Lower lobe of right lung (tissue), 2 donors: ENCODE measurements around the gene FCRL3. TPM values are rescaled to one million over a fixed set of nuclear protein-coding genes. Genes with fewer than 3 reads are reported as not detected.

Experiments
- ATAC-seq, 2 donors: fragments of 200-7000 bp; cut with Tn5 transposase; one replicate each; pipeline ENCODE4 v1.9.1; 2020 to 2022; ENCODE audit warnings: mild to moderate bottlenecking in 2 of 2, moderate library complexity in 2 of 2
- DNase-seq: peaks from one replicate; pipeline ENCODE4 v3.0.0-alpha.2; 2020
- H3K27ac ChIP-seq: fragments of 200-600 bp; one replicate; pipeline ENCODE4 v1.8.0; 2022
- H3K27me3 ChIP-seq: fragments of 200-600 bp; one replicate; pipeline ENCODE4 v1.8.0; 2022; ENCODE audit warnings: low read depth
- H3K36me3 ChIP-seq: fragments of 200-600 bp; one replicate; pipeline ENCODE4 v1.8.0; 2022; ENCODE audit warnings: mild to moderate bottlenecking
- H3K4me1 ChIP-seq: fragments of 200-600 bp; one replicate; pipeline ENCODE4 v1.8.0; 2022
- H3K4me3 ChIP-seq: fragments of 200-600 bp; one replicate; pipeline ENCODE4 v1.8.0; 2022; ENCODE audit warnings: mild to moderate bottlenecking
- H3K9me3 ChIP-seq: fragments of 200-600 bp; one replicate; pipeline ENCODE4 v1.8.0; 2022
- CTCF ChIP-seq: fragments of 200-600 bp; IDR thresholded peaks from one replicate; pipeline ENCODE4 v1.8.0; 2022; ENCODE audit warnings: antibody characterized with exemption, mild to moderate bottlenecking
- intact Hi-C: fragments of 100-400 bp; cut with DNase I; formaldehyde crosslinking; loops from one replicate; pipeline ENCODE4 v1.11.0; 2022
- total RNA-seq: library from RNA; stranded (reverse); fragmentation: NEBNext Ultra II Directional; extraction: Animal tissue kit (Norgen Biotek cat#: 25700); gene quantifications from one replicate; pipeline ENCODE4 v1.2.1, GENCODE V29; 2021
- donor health status: DM: no; HTN: yes; CAD: no; lungs with severe emphysema.

The FCRL3 gene
- total RNA-seq, 1 donor from 2014 or later: 1.2 TPM

GRCh38 chr1:157697781-157698569 is 2.6 kb downstream of the FCRL3 start:
- no peak for DNase-seq
- ATAC-seq: no peak
- intact Hi-C loops: no loop called here

GRCh38 chr1:157696966-157697628 is 3.5 kb downstream of the FCRL3 start:
- Histone ChIP-seq H3K27me3 (no peaks in the 10 kb centered on the region), H3K27ac (no peak overlapping the region), H3K9me3 (no peaks in the 10 kb centered on the region), H3K36me3 (no peaks in the 10 kb centered on the region), H3K4me1 (no peaks in the 10 kb centered on the region), H3K4me3 (no peak overlapping the region)
- no peak for TF ChIP-seq CTCF
- intact Hi-C loops: no loop called here
- ATAC-seq: no peak
- no peak for DNase-seq

More at GRCh38 chr1:157697781-157698569, 2.6 kb downstream of the FCRL3 start:
- no peak overlapping the region for H3K4me3 ChIP-seq
- no peak overlapping the region for H3K27ac ChIP-seq
- no peaks in the 10 kb centered on the region for H3K9me3 ChIP-seq
- H3K27me3 ChIP-seq: no peaks in the 10 kb centered on the region
- no peaks in the 10 kb centered on the region for H3K36me3 ChIP-seq
- no peak for TF ChIP-seq CTCF
- no peaks in the 10 kb centered on the region for H3K4me1 ChIP-seq

- TF ChIP-seq CTCF: no peak
- Histone ChIP-seq H3K4me3 (no peak overlapping the region), H3K36me3 (no peaks in the 10 kb centered on the region), H3K27ac (no peak overlapping the region), H3K27me3 (no peaks in the 10 kb centered on the region), H3K9me3 (no peaks in the 10 kb centered on the region), H3K4me1 (no peaks in the 10 kb centered on the region)
- DNase-seq (no peak), ATAC-seq (no peak)
- intact Hi-C loops: no loop called here
Observed at GRCh38 chr1:157695417-157695816, 5.2 kb downstream of the FCRL3 start.

GRCh38 chr1:157691285-157691920 is 9.2 kb downstream of the FCRL3 start:
- H3K36me3 ChIP-seq: no peaks in the 10 kb centered on the region
- no peak overlapping the region for H3K27ac ChIP-seq
- peak; percentile 49 for TF ChIP-seq CTCF
- no peaks in the 10 kb centered on the region for H3K4me1 ChIP-seq
- H3K4me3 ChIP-seq: no peak overlapping the region
- ATAC-seq (peak in 1 of 2 donors; percentile 43), DNase-seq (no peak)
- H3K27me3 ChIP-seq: no peaks in the 10 kb centered on the region
- intact Hi-C loops: no loop called here
- no peaks in the 10 kb centered on the region for H3K9me3 ChIP-seq

- TF ChIP-seq CTCF: no peak
- Histone ChIP-seq H3K27ac (no peak overlapping the region), H3K4me3 (no peak overlapping the region), H3K9me3 (no peaks in the 10 kb centered on the region), H3K27me3 (no peaks in the 10 kb centered on the region), H3K4me1 (peaks cover 4% of the 10 kb centered on the region), H3K36me3 (no peaks in the 10 kb centered on the region)
- no peak for DNase-seq
- intact Hi-C loops: no loop called here
- ATAC-seq: no peak
Observed at GRCh38 chr1:157682710-157683437, 17.7 kb downstream of the FCRL3 start.
